ENCODE results near the gene L3MBTL4.

L3MBTL4 gene

GRCh38 chr18:5995626-5996025 lies 419.1 kb downstream of the L3MBTL4 start:
- Histone ChIP-seq H3K27ac (no peak overlapping the region), H4K20me1 (ENCODE audit: insufficient read depth) (no peaks in the 10 kb centered on the region), H3K79me2 (ENCODE audit: insufficient read depth, low read depth) (no peaks in the 10 kb centered on the region), H3K4me3 (IDR thresholded peaks at IDR 0.05; ENCODE audit: insufficient read depth, low read depth, low read length) (no peak overlapping the region), H3K4me1 (ENCODE audit: low read depth, poor library complexity, severe bottlenecking) (peaks cover 7% of the 10 kb centered on the region), H2AFZ (ENCODE audit: low read depth) (no peak overlapping the region), H3K36me3 (ENCODE audit: insufficient read depth) (no peaks in the 10 kb centered on the region), H3K27me3 (ENCODE audit: insufficient read depth, low read depth) (no peaks in the 10 kb centered on the region), H3K4me2 (no peak overlapping the region), H3K9ac (no peak overlapping the region)
- TF ChIP-seq CTCF (conservative IDR thresholded peaks at IDR 0.05; ENCODE audit: low read depth, low read length) = no peak

DNA sequence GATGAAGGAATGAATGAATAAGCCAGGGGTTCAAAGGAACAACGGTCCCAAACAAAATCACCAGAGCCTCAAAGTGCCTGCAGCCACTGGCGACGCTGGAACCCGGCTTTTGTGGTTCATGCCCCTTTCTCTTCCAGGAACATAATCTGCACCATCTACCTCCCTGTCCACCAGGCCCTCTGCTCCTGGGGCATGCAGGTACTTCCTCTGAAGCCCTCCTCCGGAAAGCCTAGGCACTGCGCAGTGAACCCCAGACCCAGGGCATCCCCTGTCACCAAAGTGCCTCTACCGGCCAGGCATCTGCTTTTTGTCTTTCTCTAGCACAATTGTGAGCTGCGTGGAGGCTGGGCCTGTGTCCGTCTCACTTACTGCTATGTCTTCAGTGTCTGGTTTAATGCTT lies 420.8 kb downstream of the L3MBTL4 start:
- no peak overlapping the region for H3K9ac ChIP-seq
- no peak for TF ChIP-seq CTCF (conservative IDR thresholded peaks at IDR 0.05; ENCODE audit: low read depth, low read length)
- no peaks in the 10 kb centered on the region for H3K36me3 ChIP-seq (ENCODE audit: insufficient read depth)
- H3K4me1 ChIP-seq (ENCODE audit: low read depth, poor library complexity, severe bottlenecking) = peaks cover 3% of the 10 kb centered on the region
- H3K4me2 ChIP-seq = no peak overlapping the region
- no peaks in the 10 kb centered on the region for H3K79me2 ChIP-seq (ENCODE audit: insufficient read depth, low read depth)
- no peaks in the 10 kb centered on the region for H4K20me1 ChIP-seq (ENCODE audit: insufficient read depth)
- no peak overlapping the region for H3K27ac ChIP-seq
- no peak overlapping the region for H3K4me3 ChIP-seq (IDR thresholded peaks at IDR 0.05; ENCODE audit: insufficient read depth, low read depth, low read length)
- H2AFZ ChIP-seq (ENCODE audit: low read depth) = no peak overlapping the region
- no peaks in the 10 kb centered on the region for H3K27me3 ChIP-seq (ENCODE audit: insufficient read depth, low read depth)

DNA sequence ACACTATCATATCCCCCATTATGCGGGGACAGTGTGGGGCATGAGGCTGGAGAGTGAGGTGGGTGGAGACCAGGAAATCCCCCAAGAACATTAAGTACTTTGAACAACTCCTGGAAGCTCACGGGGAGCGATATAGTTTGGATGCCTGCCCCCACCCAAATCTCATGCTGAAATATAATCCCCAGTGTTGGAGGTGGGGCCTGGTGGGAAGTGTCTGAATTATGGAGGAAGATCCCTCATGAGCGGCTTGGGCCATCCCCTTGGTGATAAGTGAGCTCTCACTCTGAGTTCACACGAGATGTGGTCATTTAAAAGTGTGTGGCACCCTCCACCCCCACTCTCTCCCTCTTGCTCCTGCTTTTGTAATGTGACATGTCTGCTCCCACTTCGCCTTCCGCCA lies 422.3 kb downstream of the L3MBTL4 start:
- Histone ChIP-seq H3K4me2 (no peak overlapping the region), H3K4me3 (IDR thresholded peaks at IDR 0.05; ENCODE audit: insufficient read depth, low read depth, low read length) (no peak overlapping the region), H3K9ac (no peak overlapping the region), H3K79me2 (ENCODE audit: insufficient read depth, low read depth) (no peaks in the 10 kb centered on the region), H4K20me1 (ENCODE audit: insufficient read depth) (no peaks in the 10 kb centered on the region), H3K27me3 (ENCODE audit: insufficient read depth, low read depth) (no peaks in the 10 kb centered on the region), H3K36me3 (ENCODE audit: insufficient read depth) (no peaks in the 10 kb centered on the region), H2AFZ (ENCODE audit: low read depth) (no peak overlapping the region), H3K4me1 (ENCODE audit: low read depth, poor library complexity, severe bottlenecking) (no peaks in the 10 kb centered on the region), H3K27ac (no peak overlapping the region)
- no peak for TF ChIP-seq CTCF (conservative IDR thresholded peaks at IDR 0.05; ENCODE audit: low read depth, low read length)

DNA sequence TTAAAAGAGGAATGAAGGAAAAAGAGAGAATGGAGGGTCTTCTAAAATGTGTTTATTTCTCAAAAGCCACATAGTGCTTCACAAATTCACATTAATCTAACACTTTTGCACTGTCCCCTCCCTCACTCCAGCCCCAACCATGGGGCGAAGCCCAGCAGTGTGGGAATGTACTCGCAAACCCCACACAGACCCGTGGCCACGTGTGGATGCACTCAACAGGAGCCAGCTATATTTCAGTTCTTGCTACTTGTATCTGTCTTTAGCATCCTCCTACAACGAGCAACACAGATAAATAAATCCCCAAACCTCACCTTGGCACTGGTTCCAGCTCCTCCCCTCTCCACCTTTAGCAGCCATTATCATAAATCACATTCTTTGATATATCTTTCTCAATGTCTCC lies 427.5 kb downstream of the L3MBTL4 start:
- H3K36me3 ChIP-seq (ENCODE audit: insufficient read depth) = no peaks in the 10 kb centered on the region
- no peaks in the 10 kb centered on the region for H3K79me2 ChIP-seq (ENCODE audit: insufficient read depth, low read depth)
- H3K4me3 ChIP-seq (IDR thresholded peaks at IDR 0.05; ENCODE audit: insufficient read depth, low read depth, low read length) = no peak overlapping the region
- H4K20me1 ChIP-seq (ENCODE audit: insufficient read depth) = no peaks in the 10 kb centered on the region
- TF ChIP-seq CTCF (conservative IDR thresholded peaks at IDR 0.05; ENCODE audit: low read depth, low read length) = no peak
- H2AFZ ChIP-seq (ENCODE audit: low read depth) = no peak overlapping the region
- no peak overlapping the region for H3K27ac ChIP-seq
- no peak overlapping the region for H3K4me2 ChIP-seq
- no peak overlapping the region for H3K9ac ChIP-seq
- no peaks in the 10 kb centered on the region for H3K27me3 ChIP-seq (ENCODE audit: insufficient read depth, low read depth)
- H3K4me1 ChIP-seq (ENCODE audit: low read depth, poor library complexity, severe bottlenecking) = no peaks in the 10 kb centered on the region
